Caco-2 (cell line): Measurements from ENCODE around the gene PITX3. TPM values are rescaled to one million over a fixed set of nuclear protein-coding genes. Genes with fewer than 3 reads are reported as not detected.
A peak's percentile ranks its signal among the peaks of the same experiment; 100 is the strongest.

Experiments used
- BruUV-seq: library from RNA; stranded (reverse); fragments of 400-500 nt; replicated peaks from 2 replicates; lab custom pipeline; 2021; lab: Mats Ljungman, UMichigan
- CTCF ChIA-PET: fragments of 300-600 bp; sonication (Branson Sonifier 250); formaldehyde crosslinking; loops from one replicate; lab custom pipeline; 2022; ENCODE audit warnings: antibody characterized with exemption; lab: Charles Lee
- POLR2A ChIA-PET: fragments of 300-600 bp; sonication (Branson Sonifier 250); formaldehyde crosslinking; loops from one replicate; lab custom pipeline; 2022; ENCODE audit warnings: antibody characterized with exemption; lab: Charles Lee
- DNase-seq, 2 experiments: peaks; one replicate each; pipeline versions ENCODE4 v3.0.0 to v3.0.0-alpha.2; 2020 to 2022
- H3K27me3 ChIP-seq: replicated peaks from 2 replicates; pipeline ENCODE4 v1.6.0; 2011; ENCODE audit warnings: low read length; ENCODE audit not compliant: control insufficient read depth, insufficient read depth
- H3K36me3 ChIP-seq: 2 replicates; pipeline ENCODE4 v1.5.1; 2011; ENCODE audit warnings: low read length; ENCODE audit not compliant: control insufficient read depth, insufficient read depth
- H3K4me1 ChIP-seq: fragments of 250-450 bp; sonication (Bioruptor Pico); 2 replicates; pipeline ENCODE4 v1.5.1; 2020; ENCODE audit warnings: mild to moderate bottlenecking
- H3K4me3 ChIP-seq: 2 replicates; pipeline ENCODE4 v1.5.1; 2011; ENCODE audit warnings: low read depth, mild to moderate bottlenecking, control low read depth, low read length
- H3K9me3 ChIP-seq: fragments of 250-450 bp; sonication (Bioruptor Pico); 2 replicates; pipeline ENCODE4 v1.5.1; 2020; ENCODE audit warnings: mild to moderate bottlenecking, moderate library complexity
- H3K27ac Mint-ChIP-seq: one replicate; pipeline ENCODE4 v1.8.0; 2022; ENCODE audit warnings: mixed read lengths; ENCODE audit not compliant: unreplicated experiment
- H3K27me3 Mint-ChIP-seq: one replicate; pipeline ENCODE4 v1.8.0; 2022; ENCODE audit warnings: mixed read lengths; ENCODE audit not compliant: insufficient read depth, unreplicated experiment
- H3K36me3 Mint-ChIP-seq: one replicate; pipeline ENCODE4 v1.8.0; 2022; ENCODE audit warnings: mild to moderate bottlenecking, mixed read lengths; ENCODE audit not compliant: insufficient read depth, unreplicated experiment
- H3K4me1 Mint-ChIP-seq: one replicate; pipeline ENCODE4 v1.8.0; 2022; ENCODE audit warnings: low read depth, mixed read lengths; ENCODE audit not compliant: unreplicated experiment
- H3K4me3 Mint-ChIP-seq: one replicate; pipeline ENCODE4 v1.8.0; 2022; ENCODE audit warnings: mild to moderate bottlenecking, moderate library complexity, mixed read lengths; ENCODE audit not compliant: unreplicated experiment
- H3K9me3 Mint-ChIP-seq: one replicate; pipeline ENCODE4 v1.8.0; 2022; ENCODE audit warnings: mixed read lengths; ENCODE audit not compliant: unreplicated experiment
- CTCF ChIP-seq, 2 experiments: fragments of 200-600 bp in 1 of 2; IDR thresholded peaks; 1 replicate in 1 of 2; 2 replicates in 1 of 2; pipeline versions ENCODE4 v1.5.1 to v1.8.0; 2011 to 2022; ENCODE audit warnings: antibody characterized with exemption in 1 of 2, control low read depth in 1 of 2, inconsistent platforms in 1 of 2, low read depth in 1 of 2, low read length in 1 of 2, mild to moderate bottlenecking in 1 of 2, moderate library complexity in 1 of 2; ENCODE audit not compliant: insufficient read depth in 1 of 2, severe bottlenecking in 1 of 2, unreplicated experiment in 1 of 2
- intact Hi-C: fragments of 100-400 bp; cut with micrococcal nuclease; formaldehyde crosslinking; loops from one replicate; pipeline ENCODE4 v1.10.0; 2022; ENCODE audit not compliant: unreplicated experiment
- total RNA-seq: library from RNA; stranded (reverse); gene quantifications from 2 replicates; pipeline ENCODE4 v1.2.3, GENCODE V29; 2022

The PITX3 gene
- total RNA-seq, 1 experiment from 2014 or later, result not detected

- H3K36me3 ChIP-seq, result no peaks in the 10 kb centered on the region; the same call in 1 of the 2 replicates
- POLR2A ChIA-PET, result interaction anchor here (1.4 kb wide), 1 partner anchor 15 kb away, joined by 5 read pairs; the partner anchor contains the start of gene GBF1
- H3K9me3 Mint-ChIP-seq, result no peaks in the 10 kb centered on the region
- no peaks in the 10 kb centered on the region for H3K4me1 Mint-ChIP-seq
- peaks cover 19% of the 10 kb centered on the region for H3K4me1 ChIP-seq
- CTCF ChIA-PET, result interaction anchor here (0.5 to 4.1 kb wide), 24 partner anchors 9 to 353 kb away, joined by 3 to 115 read pairs (median 6); partner anchors contain the start of genes ACTR1A, CUEDC2, GBF1 and PITX3
- DNase-seq, result peak in 1 of 2 experiments; percentile 45
- intact Hi-C loops, result loop anchor here (2.0 kb wide), 2 partner anchors 164 to 248 kb away; partner anchors contain the start of gene NFKB2
- no peak overlapping the region for H3K27ac Mint-ChIP-seq
- H3K27me3 Mint-ChIP-seq, result peaks cover 18% of the 10 kb centered on the region
- TF ChIP-seq CTCF (IDR thresholded peaks at IDR 0.05; ENCODE audit: insufficient read depth in 1 of 2, low read depth in 1 of 2, low read length in 1 of 2, severe bottlenecking in 1 of 2, unreplicated experiment in 1 of 2), result no peak
- no TSS peak for BruUV-seq
- H3K36me3 Mint-ChIP-seq, result no peaks in the 10 kb centered on the region
- peak overlapping the region; percentile 71 for H3K4me3 Mint-ChIP-seq
- H3K27me3 ChIP-seq, result peaks cover 1% of the 10 kb centered on the region; the same call in 1 of the 2 replicates
- H3K9me3 ChIP-seq, result no peaks in the 10 kb centered on the region
- H3K4me3 ChIP-seq, result peak overlapping the region; percentile 47
Measured at GRCh38 chr10:102230264-102230860, 10.9 kb downstream of the PITX3 start.

- H3K4me3 Mint-ChIP-seq, result peak overlapping the region; percentile 71
- Histone ChIP-seq H3K9me3 (no peaks in the 10 kb centered on the region), H3K4me3 (peak overlapping the region; percentile 47), H3K36me3 (no peaks in the 10 kb centered on the region), H3K27me3 (peaks cover 1% of the 10 kb centered on the region; the same call in 1 of the 2 replicates), H3K4me1 (peaks cover 19% of the 10 kb centered on the region)
- peak; percentile 85 to 91 for DNase-seq
- H3K9me3 Mint-ChIP-seq, result no peaks in the 10 kb centered on the region
- no peaks in the 10 kb centered on the region for H3K36me3 Mint-ChIP-seq
- CTCF ChIA-PET, result interaction anchor here (0.5 to 4.1 kb wide), 22 partner anchors 8 to 273 kb away, joined by 3 to 115 read pairs (median 5); partner anchors contain the start of genes ACTR1A, CUEDC2, GBF1 and NFKB2
- H3K27me3 Mint-ChIP-seq, result peaks cover 18% of the 10 kb centered on the region
- TF ChIP-seq CTCF (IDR thresholded peaks at IDR 0.05; ENCODE audit: insufficient read depth in 1 of 2, low read depth in 1 of 2, low read length in 1 of 2, severe bottlenecking in 1 of 2, unreplicated experiment in 1 of 2), result peak; percentile 95 to 97
- POLR2A ChIA-PET, result interaction anchor here (0.6 to 1.4 kb wide), 2 partner anchors 15 to 166 kb away, joined by 3 to 5 read pairs; partner anchors contain the start of genes GBF1 and NFKB2
- intact Hi-C loops, result loop anchor here (1.0 to 5.0 kb wide), 5 partner anchors 117 to 352 kb away; partner anchors contain the start of gene NFKB2
- BruUV-seq, result no TSS peak
- no peaks in the 10 kb centered on the region for H3K4me1 Mint-ChIP-seq
- no peak overlapping the region for H3K27ac Mint-ChIP-seq
Measured at GRCh38 chr10:102229810-102230263, 11.5 kb downstream of the PITX3 start.

GRCh38 chr10:102227050-102227449 is 14.3 kb downstream of the PITX3 start:
- no peaks in the 10 kb centered on the region for H3K36me3 Mint-ChIP-seq
- no TSS peak for BruUV-seq
- no peaks in the 10 kb centered on the region for H3K36me3 ChIP-seq
- POLR2A ChIA-PET, result interaction anchor here (0.6 to 2.6 kb wide), 2 partner anchors 11 to 18 kb away, joined by 4 to 12 read pairs; partner anchors contain the start of gene GBF1
- no peak overlapping the region for H3K27ac Mint-ChIP-seq
- no peak overlapping the region for H3K4me3 ChIP-seq
- H3K4me3 Mint-ChIP-seq, result peak overlapping the region; percentile 73
- CTCF ChIA-PET, result interaction anchor here (0.5 to 2.7 kb wide), 9 partner anchors 18 to 177 kb away, joined by 3 to 20 read pairs (median 5); partner anchors contain the start of gene GBF1
- H3K4me1 Mint-ChIP-seq, result no peaks in the 10 kb centered on the region
- no peak for TF ChIP-seq CTCF (IDR thresholded peaks at IDR 0.05; ENCODE audit: insufficient read depth in 1 of 2, low read depth in 1 of 2, low read length in 1 of 2, severe bottlenecking in 1 of 2, unreplicated experiment in 1 of 2)
- H3K4me1 ChIP-seq, result peaks cover 19% of the 10 kb centered on the region
- intact Hi-C loops, result loop anchor here (5.0 kb wide), 1 partner anchor 355 kb away; no protein-coding TSS in a partner anchor
- H3K9me3 Mint-ChIP-seq, result no peaks in the 10 kb centered on the region
- peaks cover 17% of the 10 kb centered on the region for H3K27me3 Mint-ChIP-seq
- peaks cover 1% of the 10 kb centered on the region; the same call in 1 of the 2 replicates for H3K27me3 ChIP-seq
- DNase-seq, result no peak
- H3K9me3 ChIP-seq, result no peaks in the 10 kb centered on the region
